HL-60/S4 treated with phorbol 12-myristate 13-acetate at 8.2 ng/mL for 4 days and 3 days (cell line): ENCODE data around the gene KRTCAP3.

Experiments
- in situ Hi-C: fragments of 300-500 bp; cut with MboI; formaldehyde crosslinking; loops from 2 replicates; pipeline ENCODE4 v1.15.0; 2022; ENCODE audit warnings: low sequenced_read_pairs

The KRTCAP3 gene

DNA sequence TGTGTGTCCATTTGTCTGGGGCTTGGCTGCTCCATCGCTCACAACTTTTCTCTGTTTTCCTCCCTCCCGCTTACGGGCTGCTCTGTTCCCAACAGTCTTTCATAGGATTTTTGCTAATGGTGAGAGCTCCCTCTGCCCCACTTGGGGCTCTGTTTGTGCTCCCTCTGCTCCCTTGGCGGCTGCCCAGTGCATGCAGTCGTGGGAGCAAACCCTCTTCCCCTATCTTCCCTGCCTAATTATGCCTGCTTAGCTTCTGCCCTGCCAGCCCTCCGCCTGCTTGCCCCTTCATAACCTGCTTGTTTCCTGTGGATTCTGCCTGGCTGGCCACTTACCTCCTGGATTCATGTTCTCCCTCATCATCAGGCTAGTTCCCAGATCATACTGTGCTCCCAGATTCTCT lies 6.6 kb upstream of the KRTCAP3 start:
- in situ Hi-C loops: no loop called here

GRCh38 chr2:27441226-27441926 lies 805 bp upstream of the KRTCAP3 start:
- in situ Hi-C loops: no loop called here

- in situ Hi-C loops: no loop called here
Observed at GRCh38 chr2:27442920-27443282, 720 bp downstream of the KRTCAP3 start.

GRCh38 chr2:27445155-27445554 lies 3.0 kb downstream of the KRTCAP3 start:
- in situ Hi-C loops: no loop called here

GRCh38 chr2:27445615-27446014 lies 3.4 kb downstream of the KRTCAP3 start:
- in situ Hi-C loops: no loop called here

DNA sequence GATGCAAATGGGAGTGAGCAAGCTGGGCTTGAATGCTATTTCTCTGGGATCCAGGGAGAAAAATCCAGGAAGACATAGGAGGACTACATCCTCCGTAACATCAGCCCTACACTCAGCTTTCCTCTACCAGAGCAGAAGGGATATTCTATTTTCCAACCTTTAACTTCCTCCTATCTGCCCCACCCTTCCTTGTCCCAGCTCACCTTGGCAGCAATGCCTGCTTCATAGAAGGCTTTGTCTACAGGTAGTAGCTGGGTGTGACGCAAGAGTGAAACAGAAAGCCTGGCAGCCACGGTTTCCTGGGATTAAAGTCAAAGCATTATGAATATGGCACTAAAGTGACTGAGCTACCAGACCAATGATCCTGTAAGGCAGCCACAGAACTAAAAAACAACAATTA lies 3.9 kb downstream of the KRTCAP3 start:
- in situ Hi-C loops: no loop called here

- in situ Hi-C loops: no loop called here
Observed at GRCh38 chr2:27448381-27448780, 6.2 kb downstream of the KRTCAP3 start.

GRCh38 chr2:27451095-27451494 lies 8.9 kb downstream of the KRTCAP3 start:
- in situ Hi-C loops: no loop called here

DNA sequence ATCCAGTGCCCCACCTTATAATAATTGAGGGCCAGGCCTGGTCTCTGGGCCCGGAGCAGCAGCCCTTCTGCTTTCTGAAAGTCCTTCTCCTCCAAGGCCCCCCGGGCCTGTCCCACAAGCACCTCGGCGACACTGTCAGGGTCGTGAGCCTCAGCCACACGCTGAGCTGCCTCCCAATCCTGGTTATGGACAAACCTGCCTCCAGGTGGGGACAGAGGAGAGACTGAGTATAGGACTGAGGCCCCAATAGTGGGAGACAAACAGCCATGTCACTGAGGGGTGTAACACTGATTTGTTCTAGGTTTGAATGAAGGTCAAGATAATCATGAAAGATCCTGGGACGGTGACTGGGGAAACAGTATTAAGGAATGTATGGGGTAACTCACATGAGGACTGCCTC lies 11.8 kb downstream of the KRTCAP3 start:
- in situ Hi-C loops: no loop called here

DNA sequence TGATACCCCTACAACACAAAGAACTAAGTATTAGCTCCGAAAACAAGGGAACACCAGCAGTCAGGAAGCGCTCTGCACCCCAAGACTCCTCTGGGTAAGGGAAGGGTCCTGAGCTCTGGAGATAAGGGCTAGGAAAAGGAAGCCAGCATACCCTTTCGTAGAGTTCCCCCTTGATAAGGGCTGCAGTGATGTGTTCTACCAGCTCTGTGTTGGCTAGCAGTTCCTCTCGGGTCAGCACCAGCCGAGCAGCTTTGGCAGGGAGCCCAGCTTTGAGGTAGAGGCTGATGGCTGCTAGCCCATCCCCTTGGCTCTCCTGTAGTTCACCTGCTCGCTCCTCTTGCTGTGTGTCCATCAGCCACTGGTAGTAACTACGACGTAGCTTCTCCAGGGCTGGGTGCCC lies 18.9 kb downstream of the KRTCAP3 start:
- in situ Hi-C loops: no loop called here

DNA sequence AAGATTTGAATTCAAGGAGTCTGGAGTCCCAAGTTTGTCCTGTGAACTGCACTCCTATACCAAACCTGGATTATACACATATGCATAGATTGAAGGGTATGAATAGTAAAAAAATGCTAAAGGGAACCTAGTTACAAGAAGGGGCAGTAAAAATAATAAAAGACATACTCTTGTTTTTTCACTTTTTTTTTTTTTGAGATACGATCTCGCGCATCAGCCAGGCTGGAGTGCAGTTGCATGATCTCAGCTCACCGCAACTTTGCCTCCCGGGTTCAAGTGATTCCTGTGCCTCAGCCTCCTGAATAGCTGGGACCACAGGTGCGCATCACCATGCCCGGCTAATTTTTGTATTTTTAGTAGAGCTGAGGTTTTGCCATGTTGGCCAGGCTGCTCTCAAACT lies 22.3 kb downstream of the KRTCAP3 start:
- in situ Hi-C loops: no loop called here

DNA sequence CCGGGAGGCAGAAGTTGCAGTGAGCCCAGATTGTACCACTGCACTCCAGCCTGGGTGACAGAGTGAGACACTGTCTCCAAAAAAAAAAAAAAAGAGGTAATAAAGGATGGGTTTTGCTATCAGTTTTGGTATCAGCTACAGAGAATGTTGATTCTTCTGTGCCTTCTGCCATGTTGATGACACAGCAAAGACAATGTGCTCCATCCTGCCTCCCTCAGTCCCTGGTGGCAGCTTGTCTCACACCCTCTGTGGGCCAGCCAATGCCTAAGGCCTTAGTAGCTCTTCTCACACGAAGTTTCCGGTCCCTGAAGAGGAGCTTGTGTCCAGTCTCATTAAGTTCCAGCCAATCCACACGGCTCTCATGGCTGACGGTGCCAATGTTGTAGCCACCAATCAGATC lies 29.8 kb downstream of the KRTCAP3 start:
- in situ Hi-C loops: no loop called here

DNA sequence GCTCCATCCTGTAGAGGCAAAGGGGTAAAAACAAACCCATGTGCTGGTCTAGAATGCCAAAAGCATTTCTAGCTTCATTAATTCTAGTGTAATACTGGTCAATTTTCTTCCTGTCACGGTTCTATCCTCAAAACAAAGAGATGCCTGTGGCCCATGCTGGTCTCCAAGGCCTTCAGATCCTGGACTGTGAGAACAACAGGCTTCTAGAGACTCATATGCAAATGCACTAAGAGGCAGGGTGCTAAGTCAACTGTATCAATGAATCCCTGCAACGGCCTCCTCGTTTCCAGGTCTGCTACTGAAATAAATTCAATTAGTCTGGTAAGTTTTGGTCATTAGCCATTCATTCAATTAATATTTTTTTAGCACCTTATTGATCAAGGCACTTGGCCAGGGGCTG lies 43.3 kb downstream of the KRTCAP3 start:
- in situ Hi-C loops: no loop called here

GRCh38 chr2:27489118-27489497 lies 46.9 kb downstream of the KRTCAP3 start:
- in situ Hi-C loops: no loop called here

GRCh38 chr2:27489498-27490397 lies 47.6 kb downstream of the KRTCAP3 start, which contains the start of gene IFT172:
TSS of gene IFT172 (minus strand) at chr2:27489743. CDS start at chr2:27489653, 90 bp downstream.
- in situ Hi-C loops: no loop called here

GRCh38 chr2:27492557-27492956 lies 50.4 kb downstream of the KRTCAP3 start:
- in situ Hi-C loops: no loop called here

DNA sequence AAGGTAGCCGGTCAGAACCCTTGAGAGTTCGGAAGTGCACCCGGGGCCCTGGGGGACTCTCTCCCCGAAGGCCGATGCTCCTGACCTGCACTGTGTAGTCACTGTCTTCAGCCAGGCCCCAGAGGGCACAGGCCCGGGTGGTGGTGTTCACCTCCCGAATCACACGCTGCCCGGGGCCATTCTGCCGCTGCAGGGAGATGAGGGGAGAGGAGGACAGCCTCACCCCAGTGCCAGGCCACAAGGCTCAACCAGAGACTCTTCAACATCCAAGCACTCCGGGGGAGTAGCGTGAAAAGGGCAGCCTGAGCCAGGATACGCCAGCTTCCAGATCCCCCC lies 51.7 kb downstream of the KRTCAP3 start:
- in situ Hi-C loops: no loop called here
